HepG2 (cell line): Measurements from ENCODE around the gene BAHCC1. TPM values are rescaled to one million over a fixed set of nuclear protein-coding genes. Genes with fewer than 3 reads are reported as not detected.

Experiments
- ATF5 ChIP-seq: sonication (generic); formaldehyde crosslinking; IDR thresholded peaks from 2 replicates; pipeline ENCODE4 v1.4.0; 2020; ENCODE audit warnings: mild to moderate bottlenecking, low read depth, missing genetic modification reagents
- CTCF ChIP-seq: sonication (generic); formaldehyde crosslinking; IDR thresholded peaks from 2 replicates; pipeline ENCODE4 v1.5.0; 2020; ENCODE audit warnings: mild to moderate bottlenecking, missing genetic modification reagents, moderate library complexity
- HNF1A ChIP-seq, 2 experiments: sonication (generic) in 1 of 2; formaldehyde crosslinking in 1 of 2; IDR thresholded peaks; 2 replicates each; pipeline versions ENCODE4 v1.4.0 to v1.6.1; 2016 to 2020; ENCODE audit warnings: borderline replicate concordance in 1 of 2, low read depth in 1 of 2, mild to moderate bottlenecking in 1 of 2, missing genetic modification reagents in 1 of 2
- NFE2 ChIP-seq: sonication (generic); formaldehyde crosslinking; IDR thresholded peaks from 2 replicates; pipeline ENCODE4 v1.4.0; 2020; ENCODE audit warnings: missing genetic modification reagents
- SNAPC5 ChIP-seq: sonication (generic); formaldehyde crosslinking; IDR thresholded peaks from 2 replicates; pipeline ENCODE4 v1.8.1; 2023; ENCODE audit warnings: mild to moderate bottlenecking, missing genetic modification reagents, borderline replicate concordance
- ZNF180 ChIP-seq: sonication (generic); formaldehyde crosslinking; IDR thresholded peaks from 2 replicates; pipeline ENCODE4 v1.4.0; 2020; ENCODE audit warnings: low read depth, missing genetic modification reagents, borderline replicate concordance
- ZNF253 ChIP-seq: sonication (generic); formaldehyde crosslinking; IDR thresholded peaks from 2 replicates; pipeline ENCODE4 v1.8.0; 2022; ENCODE audit warnings: mild to moderate bottlenecking, missing genetic modification reagents, borderline replicate concordance
- ZNF512B ChIP-seq: sonication (generic); formaldehyde crosslinking; IDR thresholded peaks from 2 replicates; pipeline ENCODE4 v1.5.1; 2020; ENCODE audit warnings: missing genetic modification reagents, mild to moderate bottlenecking, borderline replicate concordance
- polyA plus RNA-seq, 8 experiments: library from polyadenylated mRNA; depleted of rRNA in 3 of 8; stranded (reverse) in 7 of 8; unstranded in 1 of 8; fragments of >200 nt; fragmentation: Illumina TruSeq in 4 of 8; extraction: Trizol in 4 of 8; gene quantifications; 2 replicates each; pipeline versions ENCODE4 v1.2.1 to v1.2.3, GENCODE V29; 2011 to 2016; ENCODE audit warnings: low read depth in 4 of 8, missing spikeins in 1 of 8, mixed read lengths in 1 of 8; ENCODE audit not compliant: insufficient read depth in 1 of 8
- total RNA-seq, 5 experiments: library from RNA; depleted of rRNA; stranded (reverse); fragments of >200 nt; fragmentation: Illumina TruSeq; extraction: Trizol; gene quantifications; 2 replicates each; pipeline ENCODE4 v1.2.3, GENCODE V29; 2016; ENCODE audit warnings: low read depth in 1 of 5
- TF ChIP-seq, protein P1 (sequence below): sonication (generic); formaldehyde crosslinking; IDR thresholded peaks from 2 replicates; pipeline ENCODE4 v1.9.0; 2021; ENCODE audit warnings: mild to moderate bottlenecking, missing genetic modification reagents

The BAHCC1 gene
- total and polyA plus RNA-seq, 2 of the 13 experiments (the other 11 are each of a cell fraction or from before 2014, with no cell fraction given), result 1.4 to 1.7 TPM

GRCh38 chr17:81487487-81488275 lies 92.4 kb downstream of the BAHCC1 start (continued):
- TF ChIP-seq, protein P1, sequence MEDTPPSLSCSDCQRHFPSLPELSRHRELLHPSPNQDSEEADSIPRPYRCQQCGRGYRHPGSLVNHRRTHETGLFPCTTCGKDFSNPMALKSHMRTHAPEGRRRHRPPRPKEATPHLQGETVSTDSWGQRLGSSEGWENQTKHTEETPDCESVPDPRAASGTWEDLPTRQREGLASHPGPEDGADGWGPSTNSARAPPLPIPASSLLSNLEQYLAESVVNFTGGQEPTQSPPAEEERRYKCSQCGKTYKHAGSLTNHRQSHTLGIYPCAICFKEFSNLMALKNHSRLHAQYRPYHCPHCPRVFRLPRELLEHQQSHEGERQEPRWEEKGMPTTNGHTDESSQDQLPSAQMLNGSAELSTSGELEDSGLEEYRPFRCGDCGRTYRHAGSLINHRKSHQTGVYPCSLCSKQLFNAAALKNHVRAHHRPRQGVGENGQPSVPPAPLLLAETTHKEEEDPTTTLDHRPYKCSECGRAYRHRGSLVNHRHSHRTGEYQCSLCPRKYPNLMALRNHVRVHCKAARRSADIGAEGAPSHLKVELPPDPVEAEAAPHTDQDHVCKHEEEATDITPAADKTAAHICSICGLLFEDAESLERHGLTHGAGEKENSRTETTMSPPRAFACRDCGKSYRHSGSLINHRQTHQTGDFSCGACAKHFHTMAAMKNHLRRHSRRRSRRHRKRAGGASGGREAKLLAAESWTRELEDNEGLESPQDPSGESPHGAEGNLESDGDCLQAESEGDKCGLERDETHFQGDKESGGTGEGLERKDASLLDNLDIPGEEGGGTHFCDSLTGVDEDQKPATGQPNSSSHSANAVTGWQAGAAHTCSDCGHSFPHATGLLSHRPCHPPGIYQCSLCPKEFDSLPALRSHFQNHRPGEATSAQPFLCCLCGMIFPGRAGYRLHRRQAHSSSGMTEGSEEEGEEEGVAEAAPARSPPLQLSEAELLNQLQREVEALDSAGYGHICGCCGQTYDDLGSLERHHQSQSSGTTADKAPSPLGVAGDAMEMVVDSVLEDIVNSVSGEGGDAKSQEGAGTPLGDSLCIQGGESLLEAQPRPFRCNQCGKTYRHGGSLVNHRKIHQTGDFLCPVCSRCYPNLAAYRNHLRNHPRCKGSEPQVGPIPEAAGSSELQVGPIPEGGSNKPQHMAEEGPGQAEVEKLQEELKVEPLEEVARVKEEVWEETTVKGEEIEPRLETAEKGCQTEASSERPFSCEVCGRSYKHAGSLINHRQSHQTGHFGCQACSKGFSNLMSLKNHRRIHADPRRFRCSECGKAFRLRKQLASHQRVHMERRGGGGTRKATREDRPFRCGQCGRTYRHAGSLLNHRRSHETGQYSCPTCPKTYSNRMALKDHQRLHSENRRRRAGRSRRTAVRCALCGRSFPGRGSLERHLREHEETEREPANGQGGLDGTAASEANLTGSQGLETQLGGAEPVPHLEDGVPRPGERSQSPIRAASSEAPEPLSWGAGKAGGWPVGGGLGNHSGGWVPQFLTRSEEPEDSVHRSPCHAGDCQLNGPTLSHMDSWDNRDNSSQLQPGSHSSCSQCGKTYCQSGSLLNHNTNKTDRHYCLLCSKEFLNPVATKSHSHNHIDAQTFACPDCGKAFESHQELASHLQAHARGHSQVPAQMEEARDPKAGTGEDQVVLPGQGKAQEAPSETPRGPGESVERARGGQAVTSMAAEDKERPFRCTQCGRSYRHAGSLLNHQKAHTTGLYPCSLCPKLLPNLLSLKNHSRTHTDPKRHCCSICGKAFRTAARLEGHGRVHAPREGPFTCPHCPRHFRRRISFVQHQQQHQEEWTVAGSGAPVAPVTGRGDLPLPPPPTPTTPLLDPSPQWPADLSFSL (CRISPR knock-in tag), result no peak
- TF ChIP-seq ATF5 (CRISPR knock-in tag) (no peak), NFE2 (CRISPR knock-in tag) (no peak), HNF1A (IDR thresholded peaks at IDR 0.05; ENCODE audit: low read depth) (no peak), HNF1A (CRISPR knock-in tag; IDR thresholded peaks at IDR 0.05; ENCODE audit: borderline replicate concordance) (peak; percentile 48; the same call in 1 of the 2 replicates), CTCF (no peak), SNAPC5 (CRISPR knock-in tag) (0 out of 2 replicates have a peak, but pooled peaks have one; percentile 3), ZNF512B (no peak), ZNF253 (peak; percentile 78), ZNF180 (CRISPR knock-in tag) (no peak)
